Loucy (cell line): Measurements from ENCODE around the gene ARHGAP42.

Source experiments
- CTCF ChIP-seq: fragments of 200-600 bp; sonication (generic); conservative IDR thresholded peaks from 2 replicates; pipeline ENCODE4 v1.5.1; 2014; ENCODE audit warnings: mild to moderate bottlenecking, antibody characterized with exemption, low read length
- EZH2phosphoT487 ChIP-seq: fragments of 200-600 bp; IDR thresholded peaks from 2 replicates; pipeline ENCODE4 v1.6.1; 2018; ENCODE audit warnings: antibody characterized with exemption, mild to moderate bottlenecking, moderate library complexity, borderline replicate concordance

- TF ChIP-seq CTCF (no peak), EZH2phosphoT487 (no peak)
Measured at GRCh38 chr11:100674212-100674611, 12.9 kb upstream of the ARHGAP42 start.
